Neural cell (in vitro differentiated cells): Measurements from ENCODE around the gene BICC1. TPM values are rescaled to one million over a fixed set of nuclear protein-coding genes. Genes with fewer than 3 reads are reported as not detected.

Source experiments
- H2AFZ ChIP-seq: fragments of 200-600, 300-800 bp; sonication (generic), shearing (Covaris generic); 2 replicates; pipeline ENCODE4 v1.6.0; 2014; ENCODE audit warnings: low read depth, mild to moderate bottlenecking, antibody characterized with exemption, low read length, moderate library complexity
- H3F3A ChIP-seq: fragments of 200-600 bp; shearing (Covaris generic); 2 replicates; pipeline ENCODE4 v1.6.1; 2016; ENCODE audit warnings: mild to moderate bottlenecking, moderate library complexity, mixed read lengths, antibody characterized with exemption, low read length; ENCODE audit not compliant: insufficient read depth, poor library complexity, severe bottlenecking
- H3K27ac ChIP-seq: fragments of 200-600, 300-800 bp; sonication (generic), shearing (Covaris generic); 2 replicates; pipeline ENCODE4 v1.5.1; 2014; ENCODE audit warnings: mild to moderate bottlenecking, low read length, moderate library complexity
- H3K27me3 ChIP-seq: fragments of 300-800, 200-600 bp; sonication (generic), shearing (Covaris generic); 2 replicates; pipeline ENCODE4 v1.6.0; 2014; ENCODE audit warnings: mild to moderate bottlenecking, low read depth, low read length, moderate library complexity; ENCODE audit not compliant: insufficient read depth
- H3K36me3 ChIP-seq: fragments of 300-800, 200-600 bp; sonication (generic), shearing (Covaris generic); 2 replicates; pipeline ENCODE4 v1.5.1; 2014; ENCODE audit warnings: mild to moderate bottlenecking, antibody characterized with exemption, low read length, moderate library complexity; ENCODE audit not compliant: insufficient read depth
- H3K4me2 ChIP-seq: fragments of 300-800, 200-600 bp; sonication (generic), shearing (Covaris generic); 2 replicates; pipeline ENCODE4 v1.6.0; 2014; ENCODE audit warnings: mild to moderate bottlenecking, low read length
- H3K4me3 ChIP-seq: fragments of 300-800, 200-600 bp; sonication (generic), shearing (Covaris generic); 2 replicates; pipeline ENCODE4 v1.5.1; 2014; ENCODE audit warnings: mild to moderate bottlenecking, low read length, moderate library complexity
- H3K79me2 ChIP-seq: fragments of 200-600 bp; shearing (Covaris generic); replicated peaks from 2 replicates; pipeline ENCODE4 v1.6.0; 2014; ENCODE audit warnings: mild to moderate bottlenecking, low read length, moderate library complexity; ENCODE audit not compliant: insufficient read depth
- H3K9ac ChIP-seq: fragments of 300-800, 200-600 bp; sonication (generic), shearing (Covaris generic); 2 replicates; pipeline ENCODE4 v1.6.1; 2016; ENCODE audit warnings: mild to moderate bottlenecking, low read length, mixed read lengths
- H3K9me2 ChIP-seq: fragments of 200-600 bp; shearing (Covaris generic); 2 replicates; pipeline ENCODE4 v1.6.1; 2016; ENCODE audit warnings: mild to moderate bottlenecking, low read length, mixed read lengths; ENCODE audit not compliant: insufficient read depth
- H3K9me3 ChIP-seq: fragments of 200-600, 300-800 bp; sonication (generic), shearing (Covaris generic); 2 replicates; pipeline ENCODE4 v1.6.1; 2016; ENCODE audit warnings: mild to moderate bottlenecking, mixed run types, low read length, moderate library complexity, mixed read lengths
- H4K20me1 ChIP-seq: fragments of 200-600 bp; shearing (Covaris generic); 2 replicates; pipeline ENCODE4 v1.6.1; 2016; ENCODE audit warnings: mild to moderate bottlenecking, mixed run types; ENCODE audit not compliant: insufficient read depth
- EP300 ChIP-seq: fragments of 450-650 bp; conservative IDR thresholded peaks from 2 replicates; pipeline ENCODE4 v1.6.1; 2014; ENCODE audit warnings: antibody characterized with exemption, mild to moderate bottlenecking, moderate library complexity; ENCODE audit not compliant: poor library complexity, severe bottlenecking
- EZH2 ChIP-seq: fragments of 200-600, 300-800 bp; shearing (Covaris generic), sonication (generic); IDR thresholded peaks from 2 replicates; pipeline ENCODE4 v1.6.1; 2014; ENCODE audit warnings: antibody characterized with exemption, low read length, borderline replicate concordance, mild to moderate bottlenecking; ENCODE audit not compliant: insufficient read depth, poor library complexity, severe bottlenecking
- MXI1 ChIP-seq: fragments of 450-650 bp; conservative IDR thresholded peaks from 2 replicates; pipeline ENCODE4 v1.6.1; 2014; ENCODE audit warnings: antibody characterized with exemption, mild to moderate bottlenecking; ENCODE audit not compliant: poor library complexity, severe bottlenecking
- POLR2AphosphoS5 ChIP-seq: IDR thresholded peaks from 2 replicates; pipeline ENCODE4 v1.6.1; 2012
- RAD21 ChIP-seq: fragments of 450-650 bp; conservative IDR thresholded peaks from 2 replicates; pipeline ENCODE4 v1.6.1; 2014; ENCODE audit warnings: antibody characterized with exemption, mild to moderate bottlenecking, moderate library complexity
- SMC3 ChIP-seq: fragments of 450-650 bp; conservative IDR thresholded peaks from 2 replicates; pipeline ENCODE4 v1.6.1; 2014; ENCODE audit warnings: antibody characterized with exemption, mild to moderate bottlenecking, moderate library complexity; ENCODE audit not compliant: poor library complexity
- TAF1 ChIP-seq: IDR thresholded peaks from 2 replicates; pipeline ENCODE4 v1.6.1; 2012; ENCODE audit warnings: low read depth
- polyA minus RNA-seq: library from RNA; depleted of rRNA, polyadenylated mRNA; stranded (reverse); fragments of >200 nt; gene quantifications from 2 replicates; pipeline ENCODE4 v1.2.3, GENCODE V29; 2014
- polyA plus RNA-seq: library from polyadenylated mRNA; depleted of rRNA; stranded (reverse); fragments of >200 nt; gene quantifications from 2 replicates; pipeline ENCODE4 v1.2.3, GENCODE V29; 2014
- TF ChIP-seq, protein P1 (sequence below): IDR thresholded peaks from 2 replicates; pipeline ENCODE4 v1.6.1; 2012; ENCODE audit warnings: borderline replicate concordance
- TF ChIP-seq, protein P2 (sequence below): fragments of 450-650 bp; IDR thresholded peaks from 2 replicates; pipeline ENCODE4 v1.5.1; 2014; ENCODE audit warnings: antibody characterized with exemption, mild to moderate bottlenecking, moderate library complexity; ENCODE audit not compliant: poor library complexity, severe bottlenecking

The BICC1 gene, protein sequence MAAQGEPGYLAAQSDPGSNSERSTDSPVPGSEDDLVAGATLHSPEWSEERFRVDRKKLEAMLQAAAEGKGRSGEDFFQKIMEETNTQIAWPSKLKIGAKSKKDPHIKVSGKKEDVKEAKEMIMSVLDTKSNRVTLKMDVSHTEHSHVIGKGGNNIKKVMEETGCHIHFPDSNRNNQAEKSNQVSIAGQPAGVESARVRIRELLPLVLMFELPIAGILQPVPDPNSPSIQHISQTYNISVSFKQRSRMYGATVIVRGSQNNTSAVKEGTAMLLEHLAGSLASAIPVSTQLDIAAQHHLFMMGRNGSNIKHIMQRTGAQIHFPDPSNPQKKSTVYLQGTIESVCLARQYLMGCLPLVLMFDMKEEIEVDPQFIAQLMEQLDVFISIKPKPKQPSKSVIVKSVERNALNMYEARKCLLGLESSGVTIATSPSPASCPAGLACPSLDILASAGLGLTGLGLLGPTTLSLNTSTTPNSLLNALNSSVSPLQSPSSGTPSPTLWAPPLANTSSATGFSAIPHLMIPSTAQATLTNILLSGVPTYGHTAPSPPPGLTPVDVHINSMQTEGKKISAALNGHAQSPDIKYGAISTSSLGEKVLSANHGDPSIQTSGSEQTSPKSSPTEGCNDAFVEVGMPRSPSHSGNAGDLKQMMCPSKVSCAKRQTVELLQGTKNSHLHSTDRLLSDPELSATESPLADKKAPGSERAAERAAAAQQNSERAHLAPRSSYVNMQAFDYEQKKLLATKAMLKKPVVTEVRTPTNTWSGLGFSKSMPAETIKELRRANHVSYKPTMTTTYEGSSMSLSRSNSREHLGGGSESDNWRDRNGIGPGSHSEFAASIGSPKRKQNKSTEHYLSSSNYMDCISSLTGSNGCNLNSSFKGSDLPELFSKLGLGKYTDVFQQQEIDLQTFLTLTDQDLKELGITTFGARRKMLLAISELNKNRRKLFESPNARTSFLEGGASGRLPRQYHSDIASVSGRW
- polyA plus RNA-seq (7.6 and 10.8 TPM in 2 replicates), polyA minus RNA-seq (9.3 and 10.2 TPM in 2 replicates)

DNA sequence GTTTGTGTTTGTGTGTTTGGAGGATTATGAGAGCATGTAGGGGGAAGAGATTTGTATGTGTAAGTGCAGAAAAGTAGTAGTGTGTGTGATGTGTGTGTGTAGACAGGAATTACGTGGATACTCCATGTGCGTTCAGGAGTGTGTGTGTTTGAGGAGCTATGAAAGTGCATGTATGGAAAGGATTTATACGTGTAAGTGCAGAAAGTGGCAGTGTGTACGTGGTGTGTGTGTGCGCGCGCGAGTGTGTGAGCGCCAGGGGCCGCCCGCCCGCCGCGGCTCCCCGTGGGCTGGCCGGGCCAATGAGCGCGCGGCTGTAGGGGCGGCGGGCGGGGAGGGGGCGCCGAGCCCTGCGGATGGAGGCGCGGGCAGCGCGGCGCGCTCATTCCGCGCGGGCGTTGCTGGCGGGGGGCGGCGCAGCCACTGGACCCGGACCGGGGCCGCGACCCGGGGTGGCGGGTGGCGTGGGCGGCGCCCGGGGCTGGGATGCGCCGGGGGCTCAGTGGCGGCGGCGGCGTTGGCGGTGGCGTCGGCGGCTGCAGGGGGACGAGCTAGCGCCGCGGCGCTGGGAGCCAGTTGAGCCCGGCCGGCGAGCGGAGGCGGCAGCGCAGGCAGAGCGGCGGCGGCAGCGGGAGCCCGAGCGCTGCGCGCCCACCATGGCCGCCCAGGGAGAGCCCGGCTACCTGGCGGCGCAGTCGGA is at the start of gene BICC1:
Gene BICC1, plus strand, starts transcription at position 382 of the 697 bp plus-strand sequence. Its CDS starts 272 bp downstream, at position 654.
- peak within 1 kb of the TSS; percentile 82 for H3K4me3 ChIP-seq
- no peaks in the 10 kb centered on the region for H4K20me1 ChIP-seq
- H3K27ac ChIP-seq = no peak within 1 kb of the TSS
- no peaks in the 10 kb centered on the region for H3F3A ChIP-seq
- H3K27me3 ChIP-seq = no peaks in the 10 kb centered on the region
- H3K79me2 ChIP-seq = no peaks in the 10 kb centered on the region
- no peaks in the 10 kb centered on the region for H3K36me3 ChIP-seq
- no peaks in the 10 kb centered on the region for H3K9me3 ChIP-seq
- peak within 1 kb of the TSS; percentile 55 for H3K9ac ChIP-seq
- H3K4me2 ChIP-seq = peak within 1 kb of the TSS; percentile 85
- no peaks in the 10 kb centered on the region for H3K9me2 ChIP-seq
- peak within 1 kb of the TSS; percentile 23 for H2AFZ ChIP-seq
- TF ChIP-seq TAF1 = no peak
- TF ChIP-seq EZH2 = no peak
- peak; percentile 20 for TF ChIP-seq MXI1
- TF ChIP-seq, protein P1, sequence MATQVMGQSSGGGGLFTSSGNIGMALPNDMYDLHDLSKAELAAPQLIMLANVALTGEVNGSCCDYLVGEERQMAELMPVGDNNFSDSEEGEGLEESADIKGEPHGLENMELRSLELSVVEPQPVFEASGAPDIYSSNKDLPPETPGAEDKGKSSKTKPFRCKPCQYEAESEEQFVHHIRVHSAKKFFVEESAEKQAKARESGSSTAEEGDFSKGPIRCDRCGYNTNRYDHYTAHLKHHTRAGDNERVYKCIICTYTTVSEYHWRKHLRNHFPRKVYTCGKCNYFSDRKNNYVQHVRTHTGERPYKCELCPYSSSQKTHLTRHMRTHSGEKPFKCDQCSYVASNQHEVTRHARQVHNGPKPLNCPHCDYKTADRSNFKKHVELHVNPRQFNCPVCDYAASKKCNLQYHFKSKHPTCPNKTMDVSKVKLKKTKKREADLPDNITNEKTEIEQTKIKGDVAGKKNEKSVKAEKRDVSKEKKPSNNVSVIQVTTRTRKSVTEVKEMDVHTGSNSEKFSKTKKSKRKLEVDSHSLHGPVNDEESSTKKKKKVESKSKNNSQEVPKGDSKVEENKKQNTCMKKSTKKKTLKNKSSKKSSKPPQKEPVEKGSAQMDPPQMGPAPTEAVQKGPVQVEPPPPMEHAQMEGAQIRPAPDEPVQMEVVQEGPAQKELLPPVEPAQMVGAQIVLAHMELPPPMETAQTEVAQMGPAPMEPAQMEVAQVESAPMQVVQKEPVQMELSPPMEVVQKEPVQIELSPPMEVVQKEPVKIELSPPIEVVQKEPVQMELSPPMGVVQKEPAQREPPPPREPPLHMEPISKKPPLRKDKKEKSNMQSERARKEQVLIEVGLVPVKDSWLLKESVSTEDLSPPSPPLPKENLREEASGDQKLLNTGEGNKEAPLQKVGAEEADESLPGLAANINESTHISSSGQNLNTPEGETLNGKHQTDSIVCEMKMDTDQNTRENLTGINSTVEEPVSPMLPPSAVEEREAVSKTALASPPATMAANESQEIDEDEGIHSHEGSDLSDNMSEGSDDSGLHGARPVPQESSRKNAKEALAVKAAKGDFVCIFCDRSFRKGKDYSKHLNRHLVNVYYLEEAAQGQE = no peak
- TF ChIP-seq RAD21 = peak; percentile 23
- peak; percentile 30 for TF ChIP-seq POLR2AphosphoS5
- TF ChIP-seq, protein P2, sequence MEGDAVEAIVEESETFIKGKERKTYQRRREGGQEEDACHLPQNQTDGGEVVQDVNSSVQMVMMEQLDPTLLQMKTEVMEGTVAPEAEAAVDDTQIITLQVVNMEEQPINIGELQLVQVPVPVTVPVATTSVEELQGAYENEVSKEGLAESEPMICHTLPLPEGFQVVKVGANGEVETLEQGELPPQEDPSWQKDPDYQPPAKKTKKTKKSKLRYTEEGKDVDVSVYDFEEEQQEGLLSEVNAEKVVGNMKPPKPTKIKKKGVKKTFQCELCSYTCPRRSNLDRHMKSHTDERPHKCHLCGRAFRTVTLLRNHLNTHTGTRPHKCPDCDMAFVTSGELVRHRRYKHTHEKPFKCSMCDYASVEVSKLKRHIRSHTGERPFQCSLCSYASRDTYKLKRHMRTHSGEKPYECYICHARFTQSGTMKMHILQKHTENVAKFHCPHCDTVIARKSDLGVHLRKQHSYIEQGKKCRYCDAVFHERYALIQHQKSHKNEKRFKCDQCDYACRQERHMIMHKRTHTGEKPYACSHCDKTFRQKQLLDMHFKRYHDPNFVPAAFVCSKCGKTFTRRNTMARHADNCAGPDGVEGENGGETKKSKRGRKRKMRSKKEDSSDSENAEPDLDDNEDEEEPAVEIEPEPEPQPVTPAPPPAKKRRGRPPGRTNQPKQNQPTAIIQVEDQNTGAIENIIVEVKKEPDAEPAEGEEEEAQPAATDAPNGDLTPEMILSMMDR = no peak
- no peak for TF ChIP-seq EP300
- TF ChIP-seq SMC3 = peak; percentile 21

DNA sequence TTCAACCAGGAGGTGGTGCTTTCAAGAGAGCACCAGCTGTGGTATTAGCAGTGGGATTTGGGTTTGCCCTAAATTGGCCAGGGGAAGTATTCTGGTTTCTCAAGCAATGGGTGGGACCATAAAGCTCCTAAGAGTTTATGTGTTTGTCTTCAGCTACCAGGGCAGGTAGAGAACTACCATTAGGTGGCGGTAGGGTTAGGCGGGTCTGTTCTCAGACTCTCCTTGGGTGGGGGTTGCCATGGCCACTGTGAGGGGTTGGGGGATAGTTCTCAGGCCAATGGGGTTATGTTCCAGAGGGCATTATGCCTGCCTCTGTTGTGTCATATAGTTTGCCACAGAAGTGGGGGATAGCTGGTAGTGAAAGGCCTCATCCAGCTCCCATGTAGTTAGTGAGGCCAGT is 47.7 kb upstream of the BICC1 start:
- no peak overlapping the region for H2AFZ ChIP-seq
- H3K27me3 ChIP-seq = no peaks in the 10 kb centered on the region
- no peak overlapping the region for H3K4me2 ChIP-seq
- no peak overlapping the region for H3K9ac ChIP-seq
- no peaks in the 10 kb centered on the region for H3K9me2 ChIP-seq
- no peaks in the 10 kb centered on the region for H4K20me1 ChIP-seq
- no peaks in the 10 kb centered on the region for H3K79me2 ChIP-seq
- H3K4me3 ChIP-seq = no peak overlapping the region
- no peak for TF ChIP-seq EZH2
- TF ChIP-seq POLR2AphosphoS5 = no peak
- no peak for TF ChIP-seq MXI1
- TF ChIP-seq, protein P2 = no peak
- no peak for TF ChIP-seq SMC3
- no peak for TF ChIP-seq EP300
- TF ChIP-seq, protein P1 = no peak
- no peak for TF ChIP-seq RAD21
- no peak for TF ChIP-seq TAF1
- no peaks in the 10 kb centered on the region for H3K36me3 ChIP-seq
- no peaks in the 10 kb centered on the region for H3K9me3 ChIP-seq
- no peaks in the 10 kb centered on the region for H3F3A ChIP-seq
- H3K27ac ChIP-seq = no peak overlapping the region
